DOHH2 (cell line): ENCODE measurements around the gene SORT1.

Experiments used
- H3F3A ChIP-seq: fragments of 200-600 bp; sonication (generic), shearing (Covaris generic); 2 replicates; pipeline ENCODE4 v1.6.0; 2016; ENCODE audit warnings: antibody characterized with exemption, mild to moderate bottlenecking; ENCODE audit not compliant: control insufficient read depth, insufficient read depth
- H3K27ac ChIP-seq: fragments of 200-600 bp; sonication (generic); 2 replicates; pipeline ENCODE4 v1.5.1; 2014; ENCODE audit warnings: low read depth, mild to moderate bottlenecking, low read length, moderate library complexity
- H3K27me3 ChIP-seq: fragments of 200-600 bp; sonication (generic); 2 replicates; pipeline ENCODE4 v1.6.1; 2014; ENCODE audit warnings: mild to moderate bottlenecking, low read length, mixed read lengths; ENCODE audit not compliant: control insufficient read depth
- H3K36me3 ChIP-seq: fragments of 200-600 bp; sonication (generic); 2 replicates; pipeline ENCODE4 v1.6.1; 2014; ENCODE audit warnings: mild to moderate bottlenecking, low read length, moderate library complexity, mixed read lengths; ENCODE audit not compliant: control insufficient read depth
- H3K4me1 ChIP-seq: fragments of 200-600 bp; sonication (generic); 2 replicates; pipeline ENCODE4 v1.6.1; 2014; ENCODE audit warnings: mild to moderate bottlenecking, low read length, mixed read lengths; ENCODE audit not compliant: control insufficient read depth
- H3K4me2 ChIP-seq: fragments of 200-600 bp; sonication (generic); 2 replicates; pipeline ENCODE4 v1.6.0; 2014; ENCODE audit warnings: mild to moderate bottlenecking, low read length, moderate library complexity
- H3K4me3 ChIP-seq: fragments of 200-600 bp; sonication (generic); 2 replicates; pipeline ENCODE4 v1.5.1; 2014; ENCODE audit warnings: mild to moderate bottlenecking, low read length, mixed read lengths
- H3K79me2 ChIP-seq: fragments of 200-600 bp; sonication (generic); 2 replicates; pipeline ENCODE4 v1.6.1; 2014; ENCODE audit warnings: mild to moderate bottlenecking, low read length, mixed read lengths; ENCODE audit not compliant: control insufficient read depth
- H3K9me2 ChIP-seq: fragments of 200-600 bp; sonication (generic); replicated peaks from 2 replicates; pipeline ENCODE4 v1.6.1; 2014; ENCODE audit warnings: mild to moderate bottlenecking, low read length, mixed read lengths; ENCODE audit not compliant: control insufficient read depth
- H3K9me3 ChIP-seq: fragments of 200-600 bp; sonication (generic); 2 replicates; pipeline ENCODE4 v1.6.1; 2014; ENCODE audit warnings: antibody characterized with exemption, low read length, mixed read lengths; ENCODE audit not compliant: control insufficient read depth, insufficient read depth
- H4K20me1 ChIP-seq: fragments of 200-600 bp; sonication (generic); 2 replicates; pipeline ENCODE4 v1.6.0; 2014; ENCODE audit warnings: low read depth, mild to moderate bottlenecking, antibody characterized with exemption, low read length, moderate library complexity; ENCODE audit not compliant: control insufficient read depth, insufficient read depth
- CTCF ChIP-seq: fragments of 200-600 bp; sonication (generic); IDR thresholded peaks from one replicate; pipeline ENCODE4 v1.5.1; 2014; ENCODE audit warnings: antibody characterized with exemption, mild to moderate bottlenecking, low read depth, low read length; ENCODE audit not compliant: poor library complexity, severe bottlenecking
- EZH2phosphoT487 ChIP-seq: fragments of 200-600 bp; sonication (generic); IDR thresholded peaks from 2 replicates; pipeline ENCODE4 v1.6.1; 2017; ENCODE audit warnings: borderline replicate concordance, mild to moderate bottlenecking, antibody characterized with exemption, low read length, moderate library complexity, mixed read lengths

Gene SORT1

GRCh38 chr1:109369167-109369746 is 28.5 kb downstream of the SORT1 start:
- Histone ChIP-seq H3K9me2 (no peaks in the 10 kb centered on the region), H3F3A (no peaks in the 10 kb centered on the region), H3K4me3 (no peak overlapping the region), H3K36me3 (peaks cover 5% of the 10 kb centered on the region; the same call in 1 of the 2 replicates), H3K4me1 (peaks cover 11% of the 10 kb centered on the region), H3K79me2 (peaks cover 4% of the 10 kb centered on the region), H3K4me2 (no peak overlapping the region), H3K27ac (no peak overlapping the region), H3K27me3 (no peaks in the 10 kb centered on the region), H3K9me3 (no peaks in the 10 kb centered on the region), H4K20me1 (no peaks in the 10 kb centered on the region)
- TF ChIP-seq CTCF (no peak), EZH2phosphoT487 (no peak)

- peaks cover 4% of the 10 kb centered on the region for H3K79me2 ChIP-seq
- H4K20me1 ChIP-seq: no peaks in the 10 kb centered on the region
- H3K9me3 ChIP-seq: no peaks in the 10 kb centered on the region
- TF ChIP-seq EZH2phosphoT487 (no peak), CTCF (no peak)
- no peaks in the 10 kb centered on the region for H3K27me3 ChIP-seq
- H3K9me2 ChIP-seq: no peaks in the 10 kb centered on the region
- peaks cover 5% of the 10 kb centered on the region; the same call in 1 of the 2 replicates for H3K36me3 ChIP-seq
- no peak overlapping the region for H3K4me2 ChIP-seq
- no peak overlapping the region for H3K4me3 ChIP-seq
- H3F3A ChIP-seq: no peaks in the 10 kb centered on the region
- no peak overlapping the region for H3K27ac ChIP-seq
- H3K4me1 ChIP-seq: peaks cover 12% of the 10 kb centered on the region
These were observed 29.3 kb downstream of the SORT1 start for GRCh38 chr1:109368464-109368863.

GRCh38 chr1:109367626-109368025 is 30.1 kb downstream of the SORT1 start:
- no peak for TF ChIP-seq CTCF
- TF ChIP-seq EZH2phosphoT487: no peak
- Histone ChIP-seq H3K27ac (no peak overlapping the region), H3F3A (no peaks in the 10 kb centered on the region), H3K9me2 (no peaks in the 10 kb centered on the region), H4K20me1 (no peaks in the 10 kb centered on the region), H3K27me3 (no peaks in the 10 kb centered on the region), H3K79me2 (no peaks in the 10 kb centered on the region), H3K36me3 (peaks cover 5% of the 10 kb centered on the region; the same call in 1 of the 2 replicates), H3K4me1 (peaks cover 12% of the 10 kb centered on the region), H3K4me3 (no peak overlapping the region), H3K4me2 (no peak overlapping the region), H3K9me3 (no peaks in the 10 kb centered on the region)
